NCI-H2196 (cell line): Measurements from ENCODE around the gene MYCBP2.
"Not testable (repeated sequence)": the region's sequence is repeated elsewhere in the genome, so short reads cannot be mapped to it uniquely, and the experiment has no call there.

Experiments used
- DNase-seq: peaks from one replicate; lab custom pipeline; 2025; ENCODE audit not compliant: unreplicated experiment; lab: John Stamatoyannopoulos, UW

MYCBP2 gene

GRCh38 chr13:77299587-77299986, 27.3 kb downstream of the MYCBP2 start:
- DNase-seq: no peak

GRCh38 chr13:77298426-77298825, 28.5 kb downstream of the MYCBP2 start:
- no peak for DNase-seq

- no peak for DNase-seq
These were observed 35.1 kb downstream of the MYCBP2 start for GRCh38 chr13:77291774-77292173.

GRCh38 chr13:77290342-77290741, 36.6 kb downstream of the MYCBP2 start:
- DNase-seq: no peak

- DNase-seq: no peak
These were observed 37.0 kb downstream of the MYCBP2 start for GRCh38 chr13:77289851-77290250.

- not testable (repeated sequence) for DNase-seq
These were observed 41.3 kb downstream of the MYCBP2 start for GRCh38 chr13:77285632-77286031.

- no peak for DNase-seq
These were observed 41.8 kb downstream of the MYCBP2 start for GRCh38 chr13:77285098-77285497.

- DNase-seq: no peak
These were observed 52.8 kb downstream of the MYCBP2 start for GRCh38 chr13:77274126-77274525.

GRCh38 chr13:77269141-77269540, 57.8 kb downstream of the MYCBP2 start:
- DNase-seq: no peak

- DNase-seq: no peak
These were observed 59.5 kb downstream of the MYCBP2 start for GRCh38 chr13:77267362-77267761.

GRCh38 chr13:77265336-77265735, 61.6 kb downstream of the MYCBP2 start:
- no peak for DNase-seq

GRCh38 chr13:77262198-77262597, 64.7 kb downstream of the MYCBP2 start:
- no peak for DNase-seq

GRCh38 chr13:77250975-77251374, 75.9 kb downstream of the MYCBP2 start:
- no peak for DNase-seq

- DNase-seq: not testable (repeated sequence)
These were observed 81.7 kb downstream of the MYCBP2 start for GRCh38 chr13:77245224-77245623.

- DNase-seq: no peak
These were observed 87.6 kb downstream of the MYCBP2 start for GRCh38 chr13:77239312-77239711.

GRCh38 chr13:77235456-77236022, 91.4 kb downstream of the MYCBP2 start:
- no peak for DNase-seq

GRCh38 chr13:77233159-77233558, 93.7 kb downstream of the MYCBP2 start:
- DNase-seq: no peak

- no peak for DNase-seq
These were observed 96.3 kb downstream of the MYCBP2 start for GRCh38 chr13:77230560-77230959.

GRCh38 chr13:77225946-77226345, 100.9 kb downstream of the MYCBP2 start:
- no peak for DNase-seq

GRCh38 chr13:77222909-77223308, 104.0 kb downstream of the MYCBP2 start:
- no peak for DNase-seq

- DNase-seq: no peak
These were observed 104.7 kb downstream of the MYCBP2 start for GRCh38 chr13:77222000-77222690.

- DNase-seq: no peak
These were observed 107.5 kb downstream of the MYCBP2 start for GRCh38 chr13:77219401-77219800.

GRCh38 chr13:77218274-77218673, 108.6 kb downstream of the MYCBP2 start:
- DNase-seq: no peak
